Ishikawa (cell line): Measurements from ENCODE around the gene ARL4A.

Source experiments
- CEBPB ChIP-seq: IDR thresholded peaks from 2 replicates; pipeline ENCODE4 v1.6.1; 2012
- EGR1 ChIP-seq: IDR thresholded peaks from 2 replicates; pipeline ENCODE4 v1.6.1; 2012
- EP300 ChIP-seq: IDR thresholded peaks from 2 replicates; pipeline ENCODE4 v1.6.1; 2012; ENCODE audit warnings: borderline replicate concordance
- FOXM1 ChIP-seq: IDR thresholded peaks from 2 replicates; pipeline ENCODE4 v1.6.1; 2012; ENCODE audit warnings: low read depth, borderline replicate concordance
- TAF1 ChIP-seq: IDR thresholded peaks from 2 replicates; pipeline ENCODE4 v1.6.1; 2012; ENCODE audit warnings: low read depth, mild to moderate bottlenecking
- YY1 ChIP-seq: IDR thresholded peaks from 2 replicates; pipeline ENCODE4 v1.6.1; 2012; ENCODE audit warnings: low read depth
- TF ChIP-seq, protein P1 (sequence below): IDR thresholded peaks from 2 replicates; pipeline ENCODE4 v1.6.1; 2012
- TF ChIP-seq, protein P2 (sequence below): IDR thresholded peaks from 2 replicates; pipeline ENCODE4 v1.6.1; 2012; ENCODE audit warnings: low read depth, mild to moderate bottlenecking

DNA sequence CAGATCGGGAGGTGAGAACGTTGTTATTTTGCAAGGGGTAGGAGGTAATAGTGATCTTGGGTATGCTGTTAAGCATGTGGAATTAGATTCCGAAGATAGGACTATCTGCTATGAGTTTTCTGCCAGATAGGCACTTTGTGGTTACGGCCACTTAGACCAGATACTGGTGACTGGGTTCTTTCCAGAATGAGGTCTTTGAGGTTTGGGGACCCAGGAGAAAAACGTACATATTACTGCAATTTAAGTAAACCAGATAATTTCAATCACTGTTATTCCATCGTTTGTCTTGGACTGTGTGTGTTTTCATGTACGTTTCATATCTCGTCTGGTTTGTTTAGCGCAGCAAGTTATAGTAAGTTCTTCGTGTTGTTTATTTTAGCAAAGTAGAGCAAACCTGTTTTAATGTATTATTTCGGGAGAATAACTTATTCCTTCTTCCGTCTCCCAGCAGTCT is 312 bp downstream of the ARL4A start:
- TF ChIP-seq, protein P1, sequence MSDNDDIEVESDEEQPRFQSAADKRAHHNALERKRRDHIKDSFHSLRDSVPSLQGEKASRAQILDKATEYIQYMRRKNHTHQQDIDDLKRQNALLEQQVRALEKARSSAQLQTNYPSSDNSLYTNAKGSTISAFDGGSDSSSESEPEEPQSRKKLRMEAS = no peak
- no peak for TF ChIP-seq TAF1
- no peak for TF ChIP-seq YY1
- TF ChIP-seq, protein P2, sequence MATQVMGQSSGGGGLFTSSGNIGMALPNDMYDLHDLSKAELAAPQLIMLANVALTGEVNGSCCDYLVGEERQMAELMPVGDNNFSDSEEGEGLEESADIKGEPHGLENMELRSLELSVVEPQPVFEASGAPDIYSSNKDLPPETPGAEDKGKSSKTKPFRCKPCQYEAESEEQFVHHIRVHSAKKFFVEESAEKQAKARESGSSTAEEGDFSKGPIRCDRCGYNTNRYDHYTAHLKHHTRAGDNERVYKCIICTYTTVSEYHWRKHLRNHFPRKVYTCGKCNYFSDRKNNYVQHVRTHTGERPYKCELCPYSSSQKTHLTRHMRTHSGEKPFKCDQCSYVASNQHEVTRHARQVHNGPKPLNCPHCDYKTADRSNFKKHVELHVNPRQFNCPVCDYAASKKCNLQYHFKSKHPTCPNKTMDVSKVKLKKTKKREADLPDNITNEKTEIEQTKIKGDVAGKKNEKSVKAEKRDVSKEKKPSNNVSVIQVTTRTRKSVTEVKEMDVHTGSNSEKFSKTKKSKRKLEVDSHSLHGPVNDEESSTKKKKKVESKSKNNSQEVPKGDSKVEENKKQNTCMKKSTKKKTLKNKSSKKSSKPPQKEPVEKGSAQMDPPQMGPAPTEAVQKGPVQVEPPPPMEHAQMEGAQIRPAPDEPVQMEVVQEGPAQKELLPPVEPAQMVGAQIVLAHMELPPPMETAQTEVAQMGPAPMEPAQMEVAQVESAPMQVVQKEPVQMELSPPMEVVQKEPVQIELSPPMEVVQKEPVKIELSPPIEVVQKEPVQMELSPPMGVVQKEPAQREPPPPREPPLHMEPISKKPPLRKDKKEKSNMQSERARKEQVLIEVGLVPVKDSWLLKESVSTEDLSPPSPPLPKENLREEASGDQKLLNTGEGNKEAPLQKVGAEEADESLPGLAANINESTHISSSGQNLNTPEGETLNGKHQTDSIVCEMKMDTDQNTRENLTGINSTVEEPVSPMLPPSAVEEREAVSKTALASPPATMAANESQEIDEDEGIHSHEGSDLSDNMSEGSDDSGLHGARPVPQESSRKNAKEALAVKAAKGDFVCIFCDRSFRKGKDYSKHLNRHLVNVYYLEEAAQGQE = no peak
- no peak for TF ChIP-seq EGR1
- TF ChIP-seq EP300 = no peak
- TF ChIP-seq FOXM1 = no peak
- TF ChIP-seq CEBPB = no peak
